ENCODE measurements around the gene KIF2C. TPM values are rescaled to one million over a fixed set of nuclear protein-coding genes. Genes with fewer than 3 reads are reported as not detected.

KIF2C gene
- total and polyA plus RNA-seq, 9 of the 15 experiments (the other 6 are each of a cell fraction or from before 2014, with no cell fraction given), result 84.9 to 226 (median 169) TPM

GRCh38 chr1:44775930-44776729, 36.5 kb downstream of the KIF2C start (continued):
- TF ChIP-seq IRF1 (CRISPR knock-in tag; IDR thresholded peaks at IDR 0.05; ENCODE audit: borderline replicate concordance) (no peak), SMAD1 (IDR thresholded peaks at IDR 0.05; ENCODE audit: low read depth, low read length, partially characterized antibody) (no peak), FOXA3 (CRISPR knock-in tag; conservative IDR thresholded peaks at IDR 0.05 in 1 of 2, IDR thresholded peaks at IDR 0.05 in 1 of 2) (peak in 1 of 2 experiments; percentile 66; a peak in 1 of 4 replicates), NFIC (IDR thresholded peaks at IDR 0.05) (no peak), HDAC1 (IDR thresholded peaks at IDR 0.05) (peak in 1 of 2 experiments; percentile 29; a peak in 1 of 4 replicates), HDGF (IDR thresholded peaks at IDR 0.05) (no peak), ZNF197 (CRISPR knock-in tag; IDR thresholded peaks at IDR 0.05; ENCODE audit: low read depth) (no peak), SAP30 (IDR thresholded peaks at IDR 0.05; ENCODE audit: borderline replicate concordance, insufficient read depth, low read depth, low read length, poor library complexity, severe bottlenecking) (peak; percentile 47), NFE2L1 (tag; IDR thresholded peaks at IDR 0.05; ENCODE audit: borderline replicate concordance, low read depth) (no peak), DACH1 (IDR thresholded peaks at IDR 0.05; ENCODE audit: partially characterized antibody) (no peak), HNRNPLL (IDR thresholded peaks at IDR 0.05; ENCODE audit: low read depth, low read length, poor library complexity, severe bottlenecking) (no peak), NEUROD1 (IDR thresholded peaks at IDR 0.05; ENCODE audit: borderline replicate concordance, low read depth, low read length, partially characterized antibody) (no peak), RFX1 (IDR thresholded peaks at IDR 0.05) (no peak), PRPF4 (IDR thresholded peaks at IDR 0.05; ENCODE audit: insufficient read depth, low read depth, low read length, poor library complexity, severe bottlenecking) (no peak), FOXJ3 (CRISPR knock-in tag; IDR thresholded peaks at IDR 0.05) (no peak), IRF2 (CRISPR knock-in tag; IDR thresholded peaks at IDR 0.05) (no peak), MTA3 (IDR thresholded peaks at IDR 0.05; ENCODE audit: borderline replicate concordance) (no peak), CREB5 (CRISPR knock-in tag; IDR thresholded peaks at IDR 0.05) (no peak; the same call in 1 of the 2 replicates), ETV6 (IDR thresholded peaks at IDR 0.05; ENCODE audit: borderline replicate concordance in 1 of 2, low read depth in 2 of 2, low read length in 1 of 2) (no peak), ETV6 (CRISPR knock-in tag; IDR thresholded peaks at IDR 0.05; ENCODE audit: borderline replicate concordance) (no peak)
- TF ChIP-seq, protein P1, sequence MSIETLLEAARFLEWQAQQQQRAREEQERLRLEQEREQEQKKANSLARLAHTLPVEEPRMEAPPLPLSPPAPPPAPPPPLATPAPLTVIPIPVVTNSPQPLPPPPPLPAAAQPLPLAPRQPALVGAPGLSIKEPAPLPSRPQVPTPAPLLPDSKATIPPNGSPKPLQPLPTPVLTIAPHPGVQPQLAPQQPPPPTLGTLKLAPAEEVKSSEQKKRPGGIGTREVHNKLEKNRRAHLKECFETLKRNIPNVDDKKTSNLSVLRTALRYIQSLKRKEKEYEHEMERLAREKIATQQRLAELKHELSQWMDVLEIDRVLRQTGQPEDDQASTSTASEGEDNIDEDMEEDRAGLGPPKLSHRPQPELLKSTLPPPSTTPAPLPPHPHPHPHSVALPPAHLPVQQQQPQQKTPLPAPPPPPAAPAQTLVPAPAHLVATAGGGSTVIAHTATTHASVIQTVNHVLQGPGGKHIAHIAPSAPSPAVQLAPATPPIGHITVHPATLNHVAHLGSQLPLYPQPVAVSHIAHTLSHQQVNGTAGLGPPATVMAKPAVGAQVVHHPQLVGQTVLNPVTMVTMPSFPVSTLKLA (conservative IDR thresholded peaks at IDR 0.05), result no peak
- TF ChIP-seq, protein P2, sequence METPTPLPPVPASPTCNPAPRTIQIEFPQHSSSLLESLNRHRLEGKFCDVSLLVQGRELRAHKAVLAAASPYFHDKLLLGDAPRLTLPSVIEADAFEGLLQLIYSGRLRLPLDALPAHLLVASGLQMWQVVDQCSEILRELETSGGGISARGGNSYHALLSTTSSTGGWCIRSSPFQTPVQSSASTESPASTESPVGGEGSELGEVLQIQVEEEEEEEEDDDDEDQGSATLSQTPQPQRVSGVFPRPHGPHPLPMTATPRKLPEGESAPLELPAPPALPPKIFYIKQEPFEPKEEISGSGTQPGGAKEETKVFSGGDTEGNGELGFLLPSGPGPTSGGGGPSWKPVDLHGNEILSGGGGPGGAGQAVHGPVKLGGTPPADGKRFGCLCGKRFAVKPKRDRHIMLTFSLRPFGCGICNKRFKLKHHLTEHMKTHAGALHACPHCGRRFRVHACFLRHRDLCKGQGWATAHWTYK (CRISPR knock-in tag; IDR thresholded peaks at IDR 0.05), result no peak

Data from K562 (cell line).